NCI-H526 (cell line): ENCODE measurements around the gene DYRK1B.
"Not testable (repeated sequence)": the region's sequence is repeated elsewhere in the genome, so short reads cannot be mapped to it uniquely, and the experiment has no call there.

Experiments
- DNase-seq, 2 experiments: peaks; one replicate each; lab custom pipeline; 2025; lab: John Stamatoyannopoulos, UW

DYRK1B gene

GRCh38 chr19:39810424-39810823, 23.5 kb downstream of the DYRK1B start:
- no peak for DNase-seq

DNA sequence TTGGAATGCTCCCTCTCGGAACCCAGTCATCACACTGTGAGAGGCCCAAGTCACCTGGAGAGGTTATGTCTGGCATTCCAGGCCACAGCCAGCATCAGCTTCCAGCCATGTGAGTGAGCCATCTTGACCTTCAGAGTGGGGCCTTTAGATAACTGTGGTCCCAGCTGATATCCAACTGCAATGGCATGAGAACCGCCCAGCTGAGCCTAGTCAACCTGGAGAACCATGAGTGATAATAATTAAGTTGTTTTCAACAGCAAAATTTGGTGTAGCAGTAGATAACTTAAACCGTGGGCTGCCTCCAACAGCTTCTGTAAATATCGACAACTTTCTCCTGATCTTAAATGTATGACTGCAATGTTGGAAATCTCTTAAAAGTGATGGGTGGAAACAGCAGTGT, 24.6 kb downstream of the DYRK1B start:
- DNase-seq = no peak

DNA sequence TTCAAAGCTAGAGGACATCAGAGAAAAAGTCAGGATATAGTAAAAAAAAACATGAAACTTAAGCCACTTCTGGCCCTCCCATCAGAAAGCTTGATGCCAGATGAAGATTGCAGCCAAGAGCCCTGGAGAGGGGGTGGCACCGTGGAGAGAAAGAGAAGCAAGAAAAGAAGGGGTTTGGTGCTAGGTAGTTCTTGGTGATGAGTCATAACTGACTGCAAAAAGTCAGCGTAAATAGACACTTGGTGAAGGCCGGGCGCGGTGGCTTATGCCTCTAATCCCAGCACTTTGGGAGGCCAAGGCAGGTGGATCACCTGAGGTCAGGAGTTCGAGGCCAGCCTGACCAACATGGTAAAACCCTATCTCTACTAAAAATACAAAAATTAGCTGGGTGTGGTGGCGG, 25.3 kb downstream of the DYRK1B start:
- DNase-seq = not testable (repeated sequence)

DNA sequence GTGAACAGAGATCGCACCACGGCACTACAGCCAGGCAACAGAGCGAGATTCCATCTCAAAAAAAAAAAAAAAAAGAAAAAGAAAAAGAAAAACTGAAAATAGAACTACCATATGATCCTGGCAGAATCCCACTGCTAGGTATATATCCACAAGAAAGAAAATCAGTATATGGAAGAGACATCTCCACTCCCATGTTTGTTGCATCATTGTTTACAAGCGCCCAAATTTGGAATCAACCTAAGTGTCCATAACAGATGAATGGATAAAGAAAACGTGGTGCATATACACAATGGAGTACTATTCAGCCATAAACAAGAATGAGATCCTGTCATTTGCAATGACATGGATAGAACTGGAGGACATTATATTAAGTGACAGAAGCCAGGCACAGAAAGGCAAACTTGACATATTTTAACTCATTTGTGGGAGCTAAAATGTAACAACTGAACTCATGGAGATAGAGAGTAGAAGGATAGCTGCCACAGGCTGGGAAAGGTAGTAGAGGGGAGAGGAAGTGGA, 26.1 kb downstream of the DYRK1B start:
- no peak for DNase-seq

DNA sequence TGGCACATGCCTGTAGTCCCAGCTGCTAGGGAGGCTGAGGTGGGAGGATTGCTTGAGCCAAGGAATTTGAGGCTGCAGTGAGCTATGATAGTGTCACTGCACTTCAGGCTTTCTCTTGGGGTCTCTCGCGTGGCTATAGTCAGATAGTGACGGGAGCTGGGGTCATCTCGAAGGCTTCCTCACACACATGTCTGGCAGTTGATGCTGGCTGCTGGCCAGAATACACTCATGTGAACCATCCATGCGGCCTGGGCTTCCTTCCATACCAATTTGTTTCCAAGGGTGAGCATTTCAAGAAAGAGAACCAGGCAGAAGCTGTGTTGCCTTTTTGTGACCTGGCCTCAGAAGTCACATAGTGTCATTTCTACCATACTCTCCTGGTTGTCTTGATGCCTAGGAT, 28.9 kb downstream of the DYRK1B start:
- DNase-seq = no peak

- no peak for DNase-seq
These were observed 31.0 kb downstream of the DYRK1B start for GRCh38 chr19:39802958-39803357.

DNA sequence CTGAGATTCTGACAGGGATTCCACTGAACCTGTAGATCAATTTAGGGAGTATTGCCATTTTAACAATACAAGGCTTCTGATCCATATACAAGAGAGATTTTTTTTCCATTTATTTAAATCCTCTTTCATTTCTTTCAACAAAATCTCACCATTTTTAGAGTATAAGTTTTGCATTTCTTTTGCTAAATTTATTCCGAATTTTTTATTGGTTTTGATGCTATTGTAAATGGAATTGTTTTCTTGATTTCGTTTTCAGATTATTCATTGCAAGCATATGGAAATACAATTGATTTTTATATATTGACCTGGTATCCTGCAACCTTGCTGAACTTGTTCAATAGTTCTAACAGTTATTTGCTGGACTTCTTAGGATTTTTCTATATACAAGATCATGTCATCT, 36.9 kb downstream of the DYRK1B start:
- DNase-seq = no peak

DNA sequence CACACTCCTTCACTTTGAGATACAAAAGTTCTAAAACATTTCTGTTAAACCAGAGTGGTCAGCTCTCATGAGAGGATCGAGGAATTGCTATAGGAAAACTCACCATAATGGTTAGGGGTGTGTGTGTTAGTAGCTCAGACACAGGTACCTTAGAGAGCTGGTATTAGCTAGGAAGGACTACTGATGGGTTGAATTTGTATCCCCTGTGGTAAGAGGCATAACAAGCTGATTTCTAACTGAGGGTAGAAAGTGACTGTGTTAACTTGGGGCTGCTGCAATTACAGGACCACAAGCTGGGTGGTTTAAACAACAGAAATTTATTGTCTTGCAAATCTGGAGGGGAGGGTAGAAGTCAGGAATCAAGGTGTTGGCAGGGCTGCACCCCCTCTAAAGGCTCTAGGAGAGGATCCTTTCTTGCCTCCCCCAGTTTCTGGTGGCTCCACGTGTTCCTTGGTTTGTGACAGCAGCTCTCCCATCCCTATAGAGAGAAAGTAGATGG, 37.9 kb downstream of the DYRK1B start:
- DNase-seq = no peak

DNA sequence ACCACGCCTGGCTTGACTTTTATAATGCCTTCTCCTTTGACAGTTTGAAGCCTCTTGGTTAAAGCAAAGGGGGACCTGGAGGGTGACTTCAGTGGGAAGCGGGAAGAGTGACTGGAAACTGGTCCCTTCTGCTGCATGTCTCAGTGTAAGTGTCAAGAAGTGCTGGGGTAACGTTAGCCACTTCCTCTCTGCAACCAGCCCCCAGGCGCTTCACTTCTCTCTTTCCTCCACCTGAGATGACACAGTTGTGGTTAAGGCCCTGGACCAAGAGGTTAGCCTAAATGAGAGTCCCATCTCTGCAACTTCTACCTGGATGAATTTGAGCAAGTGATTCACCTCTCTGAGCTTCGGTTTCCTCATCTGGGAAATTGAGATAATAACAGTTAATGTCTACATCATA, 39.0 kb downstream of the DYRK1B start:
- no peak for DNase-seq

GRCh38 chr19:39792999-39793546, 40.9 kb downstream of the DYRK1B start:
- peak; percentile 77 to 93 for DNase-seq

DNA sequence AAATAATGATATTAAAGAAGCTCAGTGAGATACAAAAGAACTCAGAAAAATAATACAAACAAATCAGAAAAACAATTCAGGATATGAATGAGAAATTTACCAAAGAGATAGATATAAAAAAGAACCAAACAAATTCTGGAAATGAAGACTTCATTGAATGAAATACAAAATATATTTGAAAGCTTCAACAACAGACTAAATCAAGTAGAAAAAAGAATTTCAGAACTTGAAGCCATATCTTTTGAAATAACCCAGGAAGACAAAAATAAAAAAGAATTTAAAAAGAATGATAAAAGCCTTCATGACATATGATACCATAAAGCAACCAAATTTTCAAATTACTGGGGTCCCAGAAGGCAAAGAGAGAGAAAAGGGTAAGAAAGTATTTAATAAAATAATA, 45.7 kb downstream of the DYRK1B start:
- DNase-seq = no peak

- DNase-seq = no peak
These were observed 53.1 kb downstream of the DYRK1B start for GRCh38 chr19:39780894-39781293.

GRCh38 chr19:39778763-39779162, 55.2 kb downstream of the DYRK1B start, which contains the start of gene LEUTX:
Gene LEUTX, plus strand, starts transcription at chr19:39778854. Its CDS starts 67 bp downstream, at chr19:39778921.
- DNase-seq = no peak
